ENCODE data around the gene TCN2.
"Not testable (repeated sequence)": the region's sequence is repeated elsewhere in the genome, so short reads cannot be mapped to it uniquely, and the experiment has no call there.

The TCN2 gene

DNA sequence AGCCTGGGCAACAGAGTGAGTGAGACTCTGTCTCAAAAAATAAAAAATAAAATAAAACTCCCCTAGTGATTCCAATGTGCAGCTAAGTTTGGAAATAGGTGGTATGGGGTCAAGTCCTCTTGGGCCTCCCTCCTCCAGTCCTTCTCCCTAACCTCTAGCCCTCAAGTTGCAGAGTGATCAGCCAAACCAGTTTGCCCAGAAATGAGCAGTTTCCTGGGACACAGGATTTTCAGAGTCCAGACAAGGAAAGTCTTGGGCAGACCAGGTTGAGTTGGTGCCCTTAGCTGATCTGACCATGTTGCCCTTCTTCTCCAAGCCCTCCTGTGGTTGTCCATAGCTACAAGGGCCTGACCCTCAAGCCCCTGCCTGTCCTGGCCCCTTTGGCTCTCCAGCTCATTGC lies 7.9 kb downstream of the TCN2 start:
- Histone ChIP-seq H3K79me2 (no peaks in the 10 kb centered on the region), H3K4me1 (no peaks in the 10 kb centered on the region), H3K27me3 (ENCODE audit: control insufficient read depth, insufficient read depth, low read length) (no peaks in the 10 kb centered on the region), H3K36me3 (ENCODE audit: control insufficient read depth, insufficient read depth, low read length) (no peaks in the 10 kb centered on the region), H2AFZ (no peak overlapping the region), H3K9me3 (ENCODE audit: control insufficient read depth, low read length) (no peaks in the 10 kb centered on the region), H3K9ac (no peak overlapping the region), H3K4me2 (ENCODE audit: low read length) (no peak overlapping the region), H3K4me3 (ENCODE audit: low read depth, low read length) (no peak overlapping the region), H3K27ac (no peak overlapping the region)
- TF ChIP-seq, protein P1, sequence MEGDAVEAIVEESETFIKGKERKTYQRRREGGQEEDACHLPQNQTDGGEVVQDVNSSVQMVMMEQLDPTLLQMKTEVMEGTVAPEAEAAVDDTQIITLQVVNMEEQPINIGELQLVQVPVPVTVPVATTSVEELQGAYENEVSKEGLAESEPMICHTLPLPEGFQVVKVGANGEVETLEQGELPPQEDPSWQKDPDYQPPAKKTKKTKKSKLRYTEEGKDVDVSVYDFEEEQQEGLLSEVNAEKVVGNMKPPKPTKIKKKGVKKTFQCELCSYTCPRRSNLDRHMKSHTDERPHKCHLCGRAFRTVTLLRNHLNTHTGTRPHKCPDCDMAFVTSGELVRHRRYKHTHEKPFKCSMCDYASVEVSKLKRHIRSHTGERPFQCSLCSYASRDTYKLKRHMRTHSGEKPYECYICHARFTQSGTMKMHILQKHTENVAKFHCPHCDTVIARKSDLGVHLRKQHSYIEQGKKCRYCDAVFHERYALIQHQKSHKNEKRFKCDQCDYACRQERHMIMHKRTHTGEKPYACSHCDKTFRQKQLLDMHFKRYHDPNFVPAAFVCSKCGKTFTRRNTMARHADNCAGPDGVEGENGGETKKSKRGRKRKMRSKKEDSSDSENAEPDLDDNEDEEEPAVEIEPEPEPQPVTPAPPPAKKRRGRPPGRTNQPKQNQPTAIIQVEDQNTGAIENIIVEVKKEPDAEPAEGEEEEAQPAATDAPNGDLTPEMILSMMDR (IDR thresholded peaks at IDR 0.05) = no peak

DNA sequence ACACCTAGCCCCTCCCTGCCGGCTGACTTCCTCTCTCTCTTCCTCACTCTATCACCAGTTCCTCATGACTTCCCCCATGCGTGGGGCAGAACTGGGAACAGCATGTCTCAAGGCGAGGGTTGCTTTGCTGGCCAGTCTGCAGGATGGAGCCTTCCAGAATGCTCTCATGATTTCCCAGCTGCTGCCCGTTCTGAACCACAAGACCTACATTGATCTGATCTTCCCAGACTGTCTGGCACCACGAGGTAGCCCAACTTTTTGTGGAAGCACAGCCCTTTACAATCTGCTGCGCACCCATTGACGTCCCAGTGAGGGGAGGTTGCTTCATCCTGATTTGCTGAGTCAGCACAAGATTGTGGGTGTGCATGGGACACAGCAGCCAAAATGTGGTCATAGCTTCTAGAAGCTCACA lies 8.6 kb downstream of the TCN2 start:
- H3K9me3 ChIP-seq (ENCODE audit: control insufficient read depth, low read length) = no peaks in the 10 kb centered on the region
- TF ChIP-seq, protein P1 (IDR thresholded peaks at IDR 0.05) = no peak
- H3K4me1 ChIP-seq = no peaks in the 10 kb centered on the region
- H3K4me3 ChIP-seq (ENCODE audit: low read depth, low read length) = no peak overlapping the region
- H3K4me2 ChIP-seq (ENCODE audit: low read length) = no peak overlapping the region
- H3K27me3 ChIP-seq (ENCODE audit: control insufficient read depth, insufficient read depth, low read length) = no peaks in the 10 kb centered on the region
- no peak overlapping the region for H3K9ac ChIP-seq
- H3K79me2 ChIP-seq = no peaks in the 10 kb centered on the region
- H3K36me3 ChIP-seq (ENCODE audit: control insufficient read depth, insufficient read depth, low read length) = no peaks in the 10 kb centered on the region
- no peak overlapping the region for H3K27ac ChIP-seq
- no peak overlapping the region for H2AFZ ChIP-seq

DNA sequence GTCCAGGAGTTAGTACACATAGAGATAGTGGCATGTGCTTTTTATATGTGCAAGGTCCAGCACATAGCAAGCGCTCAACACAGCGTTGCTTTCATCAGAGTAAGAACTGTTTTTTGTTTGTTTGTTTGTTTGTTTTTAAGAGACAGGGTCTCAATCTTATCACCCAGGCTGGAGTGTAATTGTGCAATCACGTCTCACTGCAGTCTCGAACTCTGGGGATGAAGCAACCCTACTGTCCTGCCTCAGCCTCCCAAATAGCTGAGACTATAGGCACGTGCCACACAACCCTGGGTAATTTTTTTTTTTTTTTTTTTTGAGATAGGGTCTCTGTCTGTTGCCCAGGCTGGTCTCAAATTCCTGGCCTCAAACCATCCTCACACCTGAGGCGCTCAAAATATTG lies 10.8 kb downstream of the TCN2 start:
- Histone ChIP-seq H3K27ac (no peak overlapping the region), H2AFZ (no peak overlapping the region), H3K27me3 (ENCODE audit: control insufficient read depth, insufficient read depth, low read length) (no peaks in the 10 kb centered on the region), H3K4me1 (no peaks in the 10 kb centered on the region), H3K36me3 (ENCODE audit: control insufficient read depth, insufficient read depth, low read length) (no peaks in the 10 kb centered on the region), H3K79me2 (no peaks in the 10 kb centered on the region), H3K9ac (no peak overlapping the region), H3K4me2 (ENCODE audit: low read length) (no peak overlapping the region), H3K4me3 (ENCODE audit: low read depth, low read length) (no peak overlapping the region), H3K9me3 (ENCODE audit: control insufficient read depth, low read length) (no peaks in the 10 kb centered on the region)
- TF ChIP-seq, protein P1 (IDR thresholded peaks at IDR 0.05) = no peak

DNA sequence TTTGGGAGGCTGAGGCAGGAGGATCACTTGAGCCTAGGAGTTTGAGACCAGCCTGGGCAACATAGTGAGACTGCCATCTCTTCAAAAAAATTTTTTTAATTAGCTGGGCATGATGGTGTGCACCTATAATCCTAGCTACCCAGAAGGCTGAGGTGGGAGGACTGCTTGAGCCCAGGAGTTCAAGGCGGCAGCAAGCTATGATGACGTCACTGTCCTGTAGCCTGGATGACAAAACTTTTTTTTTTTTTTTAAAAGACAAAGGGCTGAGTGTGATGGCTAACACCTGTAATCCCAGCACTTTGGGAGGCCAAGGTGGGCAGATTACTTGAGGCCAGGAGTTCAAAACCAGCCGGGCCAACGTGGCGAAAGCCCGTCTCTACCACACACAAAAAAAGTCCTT lies 12.9 kb downstream of the TCN2 start:
- H3K79me2 ChIP-seq; H3K27me3 ChIP-seq (ENCODE audit: control insufficient read depth, insufficient read depth, low read length); H2AFZ ChIP-seq; H3K36me3 ChIP-seq (ENCODE audit: control insufficient read depth, insufficient read depth, low read length); H3K9ac ChIP-seq; H3K4me3 ChIP-seq (ENCODE audit: low read depth, low read length); H3K4me2 ChIP-seq (ENCODE audit: low read length); H3K27ac ChIP-seq; H3K9me3 ChIP-seq (ENCODE audit: control insufficient read depth, low read length); H3K4me1 ChIP-seq: not testable (repeated sequence)

DNA sequence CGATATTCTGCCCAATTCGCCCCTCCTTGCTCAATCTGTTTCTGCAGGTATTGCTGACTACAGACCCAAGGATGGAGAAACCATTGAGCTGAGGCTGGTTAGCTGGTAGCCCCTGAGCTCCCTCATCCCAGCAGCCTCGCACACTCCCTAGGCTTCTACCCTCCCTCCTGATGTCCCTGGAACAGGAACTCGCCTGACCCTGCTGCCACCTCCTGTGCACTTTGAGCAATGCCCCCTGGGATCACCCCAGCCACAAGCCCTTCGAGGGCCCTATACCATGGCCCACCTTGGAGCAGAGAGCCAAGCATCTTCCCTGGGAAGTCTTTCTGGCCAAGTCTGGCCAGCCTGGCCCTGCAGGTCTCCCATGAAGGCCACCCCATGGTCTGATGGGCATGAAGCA lies 19.4 kb downstream of the TCN2 start:
- H3K4me2 ChIP-seq (ENCODE audit: low read length) = no peak overlapping the region
- no peaks in the 10 kb centered on the region for H3K9me3 ChIP-seq (ENCODE audit: control insufficient read depth, low read length)
- no peak overlapping the region for H3K27ac ChIP-seq
- no peak overlapping the region for H3K9ac ChIP-seq
- no peak overlapping the region for H2AFZ ChIP-seq
- H3K36me3 ChIP-seq (ENCODE audit: control insufficient read depth, insufficient read depth, low read length) = no peaks in the 10 kb centered on the region
- H3K27me3 ChIP-seq (ENCODE audit: control insufficient read depth, insufficient read depth, low read length) = no peaks in the 10 kb centered on the region
- H3K79me2 ChIP-seq = no peaks in the 10 kb centered on the region
- no peak overlapping the region for H3K4me3 ChIP-seq (ENCODE audit: low read depth, low read length)
- H3K4me1 ChIP-seq = no peaks in the 10 kb centered on the region
- TF ChIP-seq, protein P1 (IDR thresholded peaks at IDR 0.05) = no peak

Measured in parathyroid adenoma (tissue), 2 donors.